ENCODE results near the gene NDUFA12.
A peak's percentile ranks its signal among the peaks of the same experiment; 100 is the strongest.

The NDUFA12 gene

DNA sequence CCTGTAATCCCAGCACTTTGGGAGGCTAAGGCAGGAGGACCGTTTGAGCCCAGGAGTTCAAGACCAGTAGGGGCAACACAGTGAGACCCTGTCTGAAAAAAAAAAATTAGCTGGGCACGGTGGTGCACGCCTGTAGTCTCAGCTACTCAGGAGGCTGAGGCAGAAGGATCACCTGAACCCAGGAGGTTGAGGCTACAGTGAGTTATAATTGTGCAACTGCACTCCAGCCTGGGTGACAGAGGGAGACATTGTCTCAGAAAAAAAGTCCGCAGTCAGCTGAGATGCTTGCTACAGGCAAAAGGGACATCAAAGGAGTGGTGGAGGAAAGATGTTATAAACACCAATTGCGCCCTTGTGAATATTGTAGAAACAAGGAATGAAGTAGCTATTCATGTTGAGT, 77.8 kb downstream of the NDUFA12 start:
- Histone ChIP-seq H3K4me3 (ENCODE audit: low read length, poor library complexity, severe bottlenecking) (no peak overlapping the region), H2AFZ (ENCODE audit: low read length) (no peak overlapping the region), H3K4me1 (ENCODE audit: insufficient read depth, low read length, poor library complexity, severe bottlenecking) (peaks cover 5% of the 10 kb centered on the region), H3K9ac (ENCODE audit: low read depth, low read length, poor library complexity, severe bottlenecking) (no peak overlapping the region), H4K20me1 (ENCODE audit: insufficient read depth, low read length, poor library complexity, severe bottlenecking) (no peaks in the 10 kb centered on the region), H3F3A (ENCODE audit: low read depth) (no peaks in the 10 kb centered on the region), H3K4me2 (ENCODE audit: low read depth, low read length, poor library complexity, severe bottlenecking) (no peak overlapping the region), H3K79me2 (ENCODE audit: insufficient read depth, low read length) (no peaks in the 10 kb centered on the region), H3K9me2 (replicated peaks; ENCODE audit: low read depth, low read length) (no peaks in the 10 kb centered on the region), H3K27me3 (ENCODE audit: insufficient read depth, low read length, poor library complexity, severe bottlenecking) (no peaks in the 10 kb centered on the region), H3K9me3 (ENCODE audit: insufficient read depth, low read depth, low read length) (no peaks in the 10 kb centered on the region), H3K36me3 (ENCODE audit: insufficient read depth, low read length) (no peaks in the 10 kb centered on the region)
- TF ChIP-seq, protein P1, sequence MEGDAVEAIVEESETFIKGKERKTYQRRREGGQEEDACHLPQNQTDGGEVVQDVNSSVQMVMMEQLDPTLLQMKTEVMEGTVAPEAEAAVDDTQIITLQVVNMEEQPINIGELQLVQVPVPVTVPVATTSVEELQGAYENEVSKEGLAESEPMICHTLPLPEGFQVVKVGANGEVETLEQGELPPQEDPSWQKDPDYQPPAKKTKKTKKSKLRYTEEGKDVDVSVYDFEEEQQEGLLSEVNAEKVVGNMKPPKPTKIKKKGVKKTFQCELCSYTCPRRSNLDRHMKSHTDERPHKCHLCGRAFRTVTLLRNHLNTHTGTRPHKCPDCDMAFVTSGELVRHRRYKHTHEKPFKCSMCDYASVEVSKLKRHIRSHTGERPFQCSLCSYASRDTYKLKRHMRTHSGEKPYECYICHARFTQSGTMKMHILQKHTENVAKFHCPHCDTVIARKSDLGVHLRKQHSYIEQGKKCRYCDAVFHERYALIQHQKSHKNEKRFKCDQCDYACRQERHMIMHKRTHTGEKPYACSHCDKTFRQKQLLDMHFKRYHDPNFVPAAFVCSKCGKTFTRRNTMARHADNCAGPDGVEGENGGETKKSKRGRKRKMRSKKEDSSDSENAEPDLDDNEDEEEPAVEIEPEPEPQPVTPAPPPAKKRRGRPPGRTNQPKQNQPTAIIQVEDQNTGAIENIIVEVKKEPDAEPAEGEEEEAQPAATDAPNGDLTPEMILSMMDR (conservative IDR thresholded peaks at IDR 0.05; ENCODE audit: low read length), result peak; percentile 23; the same call in 1 of the 2 replicates
- TF ChIP-seq EZH2phosphoT487 (IDR thresholded peaks at IDR 0.05; ENCODE audit: borderline replicate concordance), result no peak

DNA sequence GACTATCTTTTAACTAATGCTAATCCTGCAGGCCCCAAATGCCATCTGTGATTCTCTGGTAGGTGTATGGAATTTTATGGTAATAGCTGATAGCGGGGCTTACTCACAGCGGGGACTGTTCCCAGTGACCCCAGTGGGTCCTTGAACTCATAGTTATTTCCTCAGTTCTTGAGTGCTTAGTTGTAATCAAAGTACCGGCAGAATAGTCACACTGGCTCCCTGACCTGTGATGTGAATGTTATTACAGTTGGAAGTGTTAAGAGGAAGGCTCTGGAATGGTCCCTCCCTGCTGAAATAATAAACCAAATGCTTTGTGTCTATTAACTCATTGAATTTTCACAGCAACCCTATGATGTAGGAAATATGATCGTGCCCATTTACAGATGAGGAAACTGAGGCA, 78.3 kb downstream of the NDUFA12 start:
- Histone ChIP-seq H3K4me1 (ENCODE audit: insufficient read depth, low read length, poor library complexity, severe bottlenecking) (peaks cover 5% of the 10 kb centered on the region), H3K9ac (ENCODE audit: low read depth, low read length, poor library complexity, severe bottlenecking) (no peak overlapping the region), H4K20me1 (ENCODE audit: insufficient read depth, low read length, poor library complexity, severe bottlenecking) (no peaks in the 10 kb centered on the region), H3F3A (ENCODE audit: low read depth) (no peaks in the 10 kb centered on the region), H3K79me2 (ENCODE audit: insufficient read depth, low read length) (no peaks in the 10 kb centered on the region), H3K9me3 (ENCODE audit: insufficient read depth, low read depth, low read length) (no peaks in the 10 kb centered on the region), H3K27me3 (ENCODE audit: insufficient read depth, low read length, poor library complexity, severe bottlenecking) (no peaks in the 10 kb centered on the region), H2AFZ (ENCODE audit: low read length) (no peak overlapping the region), H3K36me3 (ENCODE audit: insufficient read depth, low read length) (no peaks in the 10 kb centered on the region), H3K9me2 (replicated peaks; ENCODE audit: low read depth, low read length) (no peaks in the 10 kb centered on the region), H3K4me3 (ENCODE audit: low read length, poor library complexity, severe bottlenecking) (no peak overlapping the region), H3K4me2 (ENCODE audit: low read depth, low read length, poor library complexity, severe bottlenecking) (no peak overlapping the region)
- no peak for TF ChIP-seq EZH2phosphoT487 (IDR thresholded peaks at IDR 0.05; ENCODE audit: borderline replicate concordance)
- TF ChIP-seq, protein P1 (conservative IDR thresholded peaks at IDR 0.05; ENCODE audit: low read length), result no peak

DNA sequence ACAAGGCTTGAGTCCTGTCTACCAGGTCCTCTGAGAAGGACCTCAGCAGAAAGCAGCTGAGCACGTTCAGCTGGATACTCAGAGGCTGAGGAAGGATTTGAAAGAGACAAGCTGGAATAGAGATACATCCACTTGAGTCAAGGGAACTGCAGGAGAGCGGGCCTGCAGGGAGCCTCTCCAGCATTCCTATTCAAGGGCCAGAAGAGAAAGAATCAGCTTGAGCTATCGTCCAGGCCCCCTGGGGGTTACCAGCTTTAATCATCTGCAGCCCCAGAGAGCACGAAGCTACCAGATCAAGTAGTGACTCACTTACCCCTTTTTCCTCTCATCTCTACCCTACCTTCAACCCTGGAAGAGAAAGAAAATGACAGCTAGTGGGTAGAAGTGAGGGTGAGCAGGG, 80.9 kb downstream of the NDUFA12 start:
- no peaks in the 10 kb centered on the region for H3K9me3 ChIP-seq (ENCODE audit: insufficient read depth, low read depth, low read length)
- no peak overlapping the region for H3K9ac ChIP-seq (ENCODE audit: low read depth, low read length, poor library complexity, severe bottlenecking)
- no peaks in the 10 kb centered on the region for H3K79me2 ChIP-seq (ENCODE audit: insufficient read depth, low read length)
- no peak overlapping the region for H2AFZ ChIP-seq (ENCODE audit: low read length)
- no peak overlapping the region for H3K4me2 ChIP-seq (ENCODE audit: low read depth, low read length, poor library complexity, severe bottlenecking)
- no peak overlapping the region for H3K4me3 ChIP-seq (ENCODE audit: low read length, poor library complexity, severe bottlenecking)
- no peaks in the 10 kb centered on the region for H3F3A ChIP-seq (ENCODE audit: low read depth)
- H3K4me1 ChIP-seq (ENCODE audit: insufficient read depth, low read length, poor library complexity, severe bottlenecking), result peaks cover 5% of the 10 kb centered on the region
- no peaks in the 10 kb centered on the region for H4K20me1 ChIP-seq (ENCODE audit: insufficient read depth, low read length, poor library complexity, severe bottlenecking)
- TF ChIP-seq, protein P1 (conservative IDR thresholded peaks at IDR 0.05; ENCODE audit: low read length), result no peak
- TF ChIP-seq EZH2phosphoT487 (IDR thresholded peaks at IDR 0.05; ENCODE audit: borderline replicate concordance), result no peak
- no peaks in the 10 kb centered on the region for H3K36me3 ChIP-seq (ENCODE audit: insufficient read depth, low read length)
- H3K27me3 ChIP-seq (ENCODE audit: insufficient read depth, low read length, poor library complexity, severe bottlenecking), result no peaks in the 10 kb centered on the region
- H3K9me2 ChIP-seq (replicated peaks; ENCODE audit: low read depth, low read length), result no peaks in the 10 kb centered on the region
